Neuronal stem cell (in vitro differentiated cells): ENCODE measurements around the gene FNDC11.

Experiments
- DNase-seq: peaks from one replicate; pipeline ENCODE4 v3.0.0-alpha.2; 2013; ENCODE audit warnings: low spot score
- H2AFZ ChIP-seq: one replicate; pipeline ENCODE4 v1.6.1; 2013; ENCODE audit warnings: mild to moderate bottlenecking, low read length, inconsistent platforms
- H2AK5ac ChIP-seq: 2 replicates; pipeline ENCODE4 v1.6.1; 2013; ENCODE audit warnings: low read depth, mild to moderate bottlenecking, inconsistent platforms, low read length, moderate library complexity, mixed read lengths
- H2BK120ac ChIP-seq: 2 replicates; pipeline ENCODE4 v1.6.1; 2013; ENCODE audit warnings: low read depth, mild to moderate bottlenecking, inconsistent platforms, low read length, moderate library complexity, mixed read lengths
- H2BK12ac ChIP-seq: one replicate; pipeline ENCODE4 v1.6.1; 2013; ENCODE audit warnings: low read length, inconsistent platforms
- H2BK15ac ChIP-seq: 2 replicates; pipeline ENCODE4 v1.6.1; 2013; ENCODE audit warnings: mild to moderate bottlenecking, low read length, inconsistent platforms, mixed read lengths
- H2BK5ac ChIP-seq: one replicate; pipeline ENCODE4 v1.6.1; 2013; ENCODE audit warnings: inconsistent platforms, mild to moderate bottlenecking, low read length, moderate library complexity
- H3K14ac ChIP-seq: one replicate; pipeline ENCODE4 v1.6.1; 2013; ENCODE audit warnings: low read length, inconsistent platforms
- H3K18ac ChIP-seq: 2 replicates; pipeline ENCODE4 v1.6.1; 2013; ENCODE audit warnings: low read length, inconsistent platforms
- H3K23ac ChIP-seq: 2 replicates; pipeline ENCODE4 v1.6.1; 2013; ENCODE audit warnings: low read depth, mild to moderate bottlenecking, mixed read lengths, low read length, inconsistent platforms; ENCODE audit not compliant: poor library complexity
- H3K27ac ChIP-seq: replicated peaks from 3 replicates; pipeline ENCODE4 v1.5.1; 2013; ENCODE audit warnings: low read length, inconsistent platforms
- H3K27me3 ChIP-seq, 3 experiments: 2 replicates each; pipeline ENCODE4 v1.6.1; 2013; ENCODE audit warnings: low read length in 3 of 3, mild to moderate bottlenecking in 2 of 3, inconsistent platforms in 1 of 3, low read depth in 1 of 3, mixed read lengths in 1 of 3, moderate library complexity in 1 of 3; ENCODE audit not compliant: control insufficient read depth in 3 of 3, insufficient read depth in 3 of 3
- H3K36me3 ChIP-seq, 2 donors: replicated peaks in 1 of 2; 2 replicates each; pipeline ENCODE4 v1.6.1; 2013; ENCODE audit warnings: low read length in 2 of 2; ENCODE audit not compliant: control insufficient read depth in 2 of 2, insufficient read depth in 2 of 2
- H3K4ac ChIP-seq: 2 replicates; pipeline ENCODE4 v1.6.1; 2013; ENCODE audit warnings: inconsistent platforms, mild to moderate bottlenecking, low read length, moderate library complexity
- H3K4me1 ChIP-seq, 2 donors: 1 replicate in 1 of 2; 2 replicates in 1 of 2; pipeline ENCODE4 v1.6.1; 2013; ENCODE audit warnings: low read length in 2 of 2, low read depth in 1 of 2; ENCODE audit not compliant: control insufficient read depth in 2 of 2, insufficient read depth in 1 of 2
- H3K4me2 ChIP-seq: one replicate; pipeline ENCODE4 v1.6.1; 2013; ENCODE audit warnings: mild to moderate bottlenecking, low read length, inconsistent platforms; ENCODE audit not compliant: insufficient read depth, poor library complexity, severe bottlenecking
- H3K4me3 ChIP-seq, 2 donors: 2 replicates each; pipeline ENCODE4 v1.5.1; 2013; ENCODE audit warnings: low read length in 2 of 2, mild to moderate bottlenecking in 2 of 2, inconsistent platforms in 1 of 2, moderate library complexity in 1 of 2
- H3K79me1 ChIP-seq: one replicate; pipeline ENCODE4 v1.6.1; 2013; ENCODE audit warnings: low read depth, mild to moderate bottlenecking, inconsistent platforms, low read length, moderate library complexity
- H3K9ac ChIP-seq: one replicate; pipeline ENCODE4 v1.6.1; 2013; ENCODE audit warnings: mild to moderate bottlenecking, low read depth, low read length, inconsistent platforms; ENCODE audit not compliant: poor library complexity
- H3K9me3 ChIP-seq, 2 donors: replicated peaks in 1 of 2; 2 replicates each; pipeline versions ENCODE3 to v1.6.1; 2013; ENCODE audit warnings: low read length in 2 of 2, mild to moderate bottlenecking in 2 of 2, inconsistent platforms in 1 of 2, low read depth in 1 of 2, mixed read lengths in 1 of 2, moderate library complexity in 1 of 2; ENCODE audit not compliant: control insufficient read depth in 2 of 2, insufficient read depth in 1 of 2
- H4K8ac ChIP-seq: one replicate; pipeline ENCODE4 v1.6.1; 2013; ENCODE audit warnings: low read depth, mild to moderate bottlenecking, inconsistent platforms, low read length, moderate library complexity
- H4K91ac ChIP-seq: one replicate; pipeline ENCODE4 v1.6.1; 2013; ENCODE audit warnings: low read length, low read depth, mild to moderate bottlenecking, inconsistent platforms; ENCODE audit not compliant: poor library complexity
- WGBS, 2 donors: extraction: QIAGEN DNeasy Blood & Tissue Kit; methylation state at CpG; one replicate each; pipeline ENCODE4 v1.1.7; 2013; ENCODE audit warnings: missing lambda C conversion rate in 2 of 2, mixed read lengths in 1 of 2; ENCODE audit not compliant: insufficient read length in 2 of 2, insufficient replicate concordance in 1 of 2; ENCODE audit errors: extremely low coverage in 2 of 2; 5-methylcytosine and 5-hydroxymethylcytosine counted together

FNDC11 gene

DNA sequence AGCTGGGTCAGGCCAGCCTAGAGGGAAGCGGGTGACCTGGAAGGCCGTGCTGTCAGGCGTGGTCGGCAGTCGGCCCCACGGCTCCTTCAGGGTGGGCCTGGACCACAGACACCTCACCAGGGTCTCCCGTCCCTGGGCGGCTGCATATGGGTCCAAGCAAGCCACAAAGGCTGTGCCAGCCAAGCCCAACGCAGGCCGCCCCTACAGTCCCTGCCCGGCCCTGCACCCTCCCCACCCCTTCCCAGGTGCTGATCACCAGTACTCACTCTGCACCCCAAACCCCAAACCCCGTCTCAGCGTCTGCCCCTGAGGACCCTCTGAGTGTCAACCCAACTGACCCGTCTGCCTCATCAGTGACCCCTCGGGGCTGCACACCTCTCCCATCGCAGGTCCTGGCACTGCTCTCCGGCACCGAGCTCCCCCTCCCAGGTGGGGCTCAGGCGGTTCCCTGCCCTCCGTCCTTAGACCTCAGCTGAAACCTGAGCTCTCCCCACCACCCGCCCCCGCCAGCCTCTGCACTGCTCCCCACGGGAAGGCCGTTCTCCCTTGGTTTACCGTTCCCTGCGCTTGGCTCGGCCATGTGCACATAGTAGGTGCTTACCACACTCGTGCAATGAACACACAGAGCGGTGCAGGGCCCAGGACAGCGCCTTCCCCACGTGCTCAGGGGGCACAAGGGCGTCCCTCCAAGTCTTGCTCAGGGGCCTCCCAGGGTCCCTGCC lies 34.9 kb upstream of the FNDC11 start:
- no CpG with 5 or more reads among the region's 32 CpGs for WGBS, 2 donors
- H2BK15ac ChIP-seq = peak overlapping the region; percentile 97
- H3K23ac ChIP-seq = peak overlapping the region; percentile 98
- H4K8ac ChIP-seq = no peak overlapping the region
- no peak overlapping the region for H3K27ac ChIP-seq
- H4K91ac ChIP-seq = no peak overlapping the region
- H3K14ac ChIP-seq = peak overlapping the region; percentile 90
- peaks cover 19 to 50% of the 10 kb centered on the region in 2 donors for H3K36me3 ChIP-seq
- peaks cover 22% of the 10 kb centered on the region for H3K79me1 ChIP-seq
- H3K4me1 ChIP-seq = peaks cover 13 to 14% of the 10 kb centered on the region in 2 donors
- peak overlapping the region; percentile 86 to 99 for H3K4me3 ChIP-seq
- peak overlapping the region; percentile 96 for H3K4me2 ChIP-seq
- peak overlapping the region; percentile 90 for H2BK12ac ChIP-seq
- peak overlapping the region; percentile 97 for H3K18ac ChIP-seq
- H2BK5ac ChIP-seq = peak overlapping the region; percentile 84
- H2BK120ac ChIP-seq = peak overlapping the region; percentile 81
- peaks cover 12 to 20% of the 10 kb centered on the region in 2 donors for H3K9me3 ChIP-seq
- peak overlapping the region; percentile 91 for H2AFZ ChIP-seq
- H3K4ac ChIP-seq = peak overlapping the region; percentile 93
- H3K9ac ChIP-seq = peak overlapping the region; percentile 90
- H3K27me3 ChIP-seq = peaks cover 0 to 3% (median 0%) of the 10 kb centered on the region in 3 experiments
- H2AK5ac ChIP-seq = peak overlapping the region; percentile 99
- no peak for DNase-seq

- Histone ChIP-seq H3K27ac (peak overlapping the region; percentile 85), H2BK15ac (peak overlapping the region; percentile 97), H3K4ac (peak overlapping the region; percentile 93), H2BK120ac (peak overlapping the region; percentile 81), H3K27me3 (peaks cover 0 to 3% (median 0%) of the 10 kb centered on the region in 3 experiments), H3K18ac (peak overlapping the region; percentile 97), H2AFZ (peak overlapping the region; percentile 91), H3K36me3 (peaks cover 19 to 50% of the 10 kb centered on the region in 2 donors), H3K4me1 (peaks cover 13 to 15% of the 10 kb centered on the region in 2 donors), H3K14ac (peak overlapping the region; percentile 90), H3K4me2 (peak overlapping the region; percentile 96), H3K9me3 (peaks cover 12 to 20% of the 10 kb centered on the region in 2 donors), H2AK5ac (peak overlapping the region; percentile 99), H3K9ac (peak overlapping the region; percentile 90), H3K23ac (peak overlapping the region; percentile 98), H3K4me3 (peak overlapping the region; percentile 86 to 99), H2BK12ac (peak overlapping the region; percentile 90), H2BK5ac (peak overlapping the region; percentile 96), H4K8ac (no peak overlapping the region), H3K79me1 (peaks cover 22% of the 10 kb centered on the region), H4K91ac (no peak overlapping the region)
- DNase-seq = no peak
- no CpG with 5 or more reads among the region's 72 CpGs for WGBS, 2 donors
Measured at GRCh38 chr20:63519668-63520503, 34.1 kb upstream of the FNDC11 start.

DNA sequence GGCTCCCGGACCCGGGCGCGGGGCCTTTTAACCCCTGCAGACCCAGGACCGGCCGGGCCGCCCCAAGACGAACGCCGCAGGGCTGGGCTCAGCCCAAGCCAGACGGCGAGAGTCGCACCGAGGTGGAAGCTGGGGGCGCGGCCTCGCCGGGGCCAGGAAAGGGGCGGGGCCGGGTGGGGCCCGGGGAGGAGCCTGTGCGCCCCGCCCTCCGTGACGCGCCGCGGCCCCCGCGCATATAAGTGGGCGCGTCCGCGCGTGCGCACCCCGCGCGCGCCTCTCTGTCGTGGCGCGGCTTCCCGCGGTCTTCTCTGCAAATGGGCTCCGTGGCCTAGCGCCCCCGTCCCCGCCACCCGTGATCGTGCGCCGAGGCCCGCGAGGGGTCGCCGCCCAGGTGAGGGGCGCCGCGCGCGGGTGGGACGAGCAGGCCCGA lies 33.4 kb upstream of the FNDC11 start, which contains the start of gene PPDPF:
TSS of gene PPDPF (plus strand) at position 262 of the 430 bp plus-strand sequence. CDS start 544 bp downstream, outside the sequence.
- Histone ChIP-seq H3K27me3 (peaks cover 0 to 3% (median 0%) of the 10 kb centered on the region in 3 experiments), H2BK12ac (peak within 1 kb of the TSS; percentile 90), H3K4me3 (peak within 1 kb of the TSS; percentile 92 to 99), H3K9me3 (peaks cover 12 to 20% of the 10 kb centered on the region in 2 donors), H2BK5ac (peak within 1 kb of the TSS; percentile 96), H3K27ac (peak within 1 kb of the TSS; percentile 85), H4K91ac (peak within 1 kb of the TSS; percentile 99), H3K23ac (peak within 1 kb of the TSS; percentile 98), H3K79me1 (peaks cover 22% of the 10 kb centered on the region), H4K8ac (peak within 1 kb of the TSS; percentile 43), H2BK120ac (peak within 1 kb of the TSS; percentile 81), H3K4me1 (peaks cover 13 to 15% of the 10 kb centered on the region in 2 donors), H2AFZ (peak within 1 kb of the TSS; percentile 91), H3K4ac (peak within 1 kb of the TSS; percentile 93), H3K4me2 (peak within 1 kb of the TSS; percentile 96), H3K9ac (peak within 1 kb of the TSS; percentile 98), H2AK5ac (peak within 1 kb of the TSS; percentile 99), H2BK15ac (peak within 1 kb of the TSS; percentile 97), H3K36me3 (peaks cover 19 to 50% of the 10 kb centered on the region in 2 donors), H3K18ac (peak within 1 kb of the TSS; percentile 99), H3K14ac (peak within 1 kb of the TSS; percentile 90)
- peak; percentile 87 for DNase-seq
- no CpG with 5 or more reads among the region's 64 CpGs for WGBS, 2 donors
